NCI-H1092 treated with DMSO at 0.1 percent for 48 hours (cell line): Measurements from ENCODE around the gene B3GAT1.

Experiments
- DNase-seq: peaks from one replicate; lab custom pipeline; 2025; lab: John Stamatoyannopoulos, UW

The B3GAT1 gene

GRCh38 chr11:134371436-134372185 lies 40.4 kb downstream of the B3GAT1 start:
- no peak for DNase-seq

GRCh38 chr11:134370526-134371435 lies 41.3 kb downstream of the B3GAT1 start:
- no peak for DNase-seq

GRCh38 chr11:134369656-134370525 lies 42.2 kb downstream of the B3GAT1 start:
- no peak for DNase-seq

- DNase-seq, result no peak
These were observed 44.3 kb downstream of the B3GAT1 start for GRCh38 chr11:134367781-134368180.

- DNase-seq, result no peak
These were observed 45.8 kb downstream of the B3GAT1 start for GRCh38 chr11:134366254-134366653.

- no peak for DNase-seq
These were observed 46.8 kb downstream of the B3GAT1 start for GRCh38 chr11:134365011-134365925.

- DNase-seq, result no peak
These were observed 47.8 kb downstream of the B3GAT1 start for GRCh38 chr11:134364261-134364660.

- DNase-seq, result no peak
These were observed 48.5 kb downstream of the B3GAT1 start for GRCh38 chr11:134363592-134363991.

- DNase-seq, result no peak
These were observed 48.9 kb downstream of the B3GAT1 start for GRCh38 chr11:134363161-134363560.

GRCh38 chr11:134362192-134362901 lies 49.7 kb downstream of the B3GAT1 start:
- DNase-seq, result no peak

- no peak for DNase-seq
These were observed 50.4 kb downstream of the B3GAT1 start for GRCh38 chr11:134361661-134362060.

GRCh38 chr11:134360050-134360835 lies 51.8 kb downstream of the B3GAT1 start:
- DNase-seq, result peak; percentile 89

- DNase-seq, result no peak
These were observed 52.4 kb downstream of the B3GAT1 start for GRCh38 chr11:134359646-134360045.

- DNase-seq, result no peak
These were observed 53.1 kb downstream of the B3GAT1 start for GRCh38 chr11:134358856-134359490.

- no peak for DNase-seq
These were observed 53.7 kb downstream of the B3GAT1 start for GRCh38 chr11:134358165-134358855.

GRCh38 chr11:134357545-134357839 lies 54.5 kb downstream of the B3GAT1 start:
- DNase-seq, result no peak

- no peak for DNase-seq
These were observed 55.1 kb downstream of the B3GAT1 start for GRCh38 chr11:134356656-134357544.

GRCh38 chr11:134355656-134356055 lies 56.4 kb downstream of the B3GAT1 start:
- DNase-seq, result no peak
